OCI-LY1 (cell line): ENCODE data around the gene LAMTOR2.

ENCODE experiments used
- H2AFZ ChIP-seq: fragments of 200-600 bp; sonication (generic), shearing (Covaris generic); 2 replicates; pipeline ENCODE4 v1.6.0; 2014; ENCODE audit warnings: antibody characterized with exemption, mild to moderate bottlenecking, low read length
- H3F3A ChIP-seq: fragments of 200-600 bp; sonication (generic), shearing (Covaris generic); 2 replicates; pipeline ENCODE4 v1.6.0; 2014; ENCODE audit warnings: mild to moderate bottlenecking, antibody characterized with exemption, low read length, moderate library complexity; ENCODE audit not compliant: insufficient read depth
- H3K27ac ChIP-seq: fragments of 200-600 bp; sonication (generic); 2 replicates; pipeline ENCODE4 v1.5.1; 2014; ENCODE audit warnings: low read length, mixed run types, mild to moderate bottlenecking, low read depth; ENCODE audit not compliant: poor library complexity, severe bottlenecking
- H3K27me3 ChIP-seq: fragments of 200-600 bp; sonication (generic); 2 replicates; pipeline ENCODE4 v1.6.0; 2014; ENCODE audit warnings: antibody characterized with exemption, mild to moderate bottlenecking, low read length, moderate library complexity; ENCODE audit not compliant: insufficient read depth
- H3K36me3 ChIP-seq: fragments of 200-600 bp; sonication (generic); 2 replicates; pipeline ENCODE4 v1.6.1; 2014; ENCODE audit warnings: mild to moderate bottlenecking, antibody characterized with exemption, low read length, moderate library complexity, mixed read lengths; ENCODE audit not compliant: insufficient read depth
- H3K4me1 ChIP-seq: fragments of 200-600 bp; sonication (generic); 2 replicates; pipeline ENCODE4 v1.5.1; 2014; ENCODE audit warnings: mild to moderate bottlenecking, low read length, moderate library complexity; ENCODE audit not compliant: insufficient read depth, severe bottlenecking
- H3K4me2 ChIP-seq: fragments of 200-600 bp; sonication (generic), shearing (Covaris generic); 2 replicates; pipeline ENCODE4 v1.6.1; 2014; ENCODE audit warnings: low read length
- H3K4me3 ChIP-seq: fragments of 200-600 bp; sonication (generic); 2 replicates; pipeline ENCODE4 v1.5.1; 2014; ENCODE audit warnings: low read length, low read depth, mild to moderate bottlenecking, mixed read lengths; ENCODE audit not compliant: poor library complexity, severe bottlenecking
- H3K79me2 ChIP-seq: fragments of 200-600 bp; shearing (Covaris generic); 2 replicates; pipeline ENCODE4 v1.6.1; 2016; ENCODE audit warnings: mixed run types, low read length, mixed read lengths; ENCODE audit not compliant: insufficient read depth
- H3K9ac ChIP-seq: fragments of 200-600 bp; sonication (generic), shearing (Covaris generic); 2 replicates; pipeline ENCODE4 v1.6.1; 2014; ENCODE audit warnings: mild to moderate bottlenecking, low read length, mixed read lengths
- H3K9me2 ChIP-seq: fragments of 200-600 bp; sonication (generic), shearing (Covaris generic); 2 replicates; pipeline ENCODE4 v1.6.1; 2014; ENCODE audit warnings: low read depth, mild to moderate bottlenecking, low read length, mixed read lengths
- H3K9me3 ChIP-seq: fragments of 200-600 bp; shearing (Covaris generic); 2 replicates; pipeline ENCODE4 v1.6.1; 2014; ENCODE audit warnings: low read length, mixed read lengths
- H4K20me1 ChIP-seq: fragments of 200-600 bp; sonication (generic), shearing (Covaris generic); 2 replicates; pipeline ENCODE4 v1.6.0; 2016; ENCODE audit warnings: mild to moderate bottlenecking, low read length; ENCODE audit not compliant: insufficient read depth
- EZH2 ChIP-seq: fragments of 200-600 bp; sonication (generic), shearing (Covaris generic); IDR thresholded peaks from 2 replicates; pipeline ENCODE4 v1.8.0; 2017; ENCODE audit warnings: borderline replicate concordance, mixed run types, mild to moderate bottlenecking, antibody characterized with exemption, low read length, moderate library complexity, mixed read lengths
- TF ChIP-seq, protein P1 (sequence below): fragments of 200-600 bp; sonication (generic), shearing (Covaris generic); IDR thresholded peaks from 2 replicates; pipeline ENCODE4 v1.5.1; 2017; ENCODE audit warnings: mild to moderate bottlenecking, antibody characterized with exemption, low read length, moderate library complexity, mixed read lengths

The LAMTOR2 gene

DNA sequence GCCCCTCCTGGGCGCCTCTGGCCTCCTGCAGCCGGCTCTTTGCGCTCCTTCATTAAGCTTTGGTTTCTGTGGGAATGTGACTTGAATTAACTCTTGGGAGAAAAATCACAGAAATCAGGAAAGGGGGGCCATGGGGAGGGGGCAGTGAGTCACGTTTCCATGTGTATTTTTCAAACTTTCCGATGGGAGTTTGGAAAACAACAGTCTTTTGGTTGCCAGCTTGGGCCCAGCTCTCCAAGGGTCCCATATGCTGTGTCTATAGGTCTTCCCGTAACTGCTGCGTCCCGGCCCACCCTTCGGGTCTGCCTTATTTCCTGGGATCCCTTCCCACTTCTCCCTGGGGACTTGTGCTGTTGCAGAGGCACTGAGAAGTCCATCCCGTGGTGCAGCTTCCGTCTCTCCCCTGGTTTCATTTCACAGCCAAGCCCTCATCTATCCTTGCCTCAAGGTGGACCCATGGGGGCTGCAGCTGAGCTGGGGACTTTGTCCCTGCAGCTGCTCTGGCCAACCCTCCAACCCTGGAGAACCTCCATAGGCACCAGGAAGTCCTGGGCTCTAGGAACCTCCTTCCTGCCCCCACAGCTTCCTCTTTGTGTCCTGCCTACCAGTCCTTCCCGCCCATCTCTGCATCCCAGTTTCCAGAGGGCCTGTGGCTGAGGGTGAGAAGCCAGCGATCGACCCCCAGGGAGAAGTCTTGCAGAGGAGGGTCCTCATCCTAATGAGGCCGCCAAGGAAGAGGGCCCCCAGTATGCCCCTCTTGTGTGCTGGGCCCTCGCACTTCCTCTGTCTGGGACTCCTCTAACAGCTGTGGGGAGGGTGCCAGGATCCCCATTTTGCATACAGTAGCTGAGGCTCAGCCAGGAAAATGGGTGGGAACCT lies 48.3 kb downstream of the LAMTOR2 start:
- Histone ChIP-seq H3K4me1 (peaks cover 15% of the 10 kb centered on the region), H3K9me3 (no peaks in the 10 kb centered on the region), H3K4me3 (no peak overlapping the region), H3K79me2 (no peaks in the 10 kb centered on the region), H3K9me2 (no peaks in the 10 kb centered on the region), H3K27me3 (peaks cover 9% of the 10 kb centered on the region), H3K36me3 (no peaks in the 10 kb centered on the region), H3F3A (peaks cover 2% of the 10 kb centered on the region; the same call in 1 of the 2 replicates), H4K20me1 (no peaks in the 10 kb centered on the region), H3K27ac (no peak overlapping the region), H2AFZ (no peak overlapping the region), H3K4me2 (no peak overlapping the region), H3K9ac (no peak overlapping the region)
- TF ChIP-seq, protein P1, sequence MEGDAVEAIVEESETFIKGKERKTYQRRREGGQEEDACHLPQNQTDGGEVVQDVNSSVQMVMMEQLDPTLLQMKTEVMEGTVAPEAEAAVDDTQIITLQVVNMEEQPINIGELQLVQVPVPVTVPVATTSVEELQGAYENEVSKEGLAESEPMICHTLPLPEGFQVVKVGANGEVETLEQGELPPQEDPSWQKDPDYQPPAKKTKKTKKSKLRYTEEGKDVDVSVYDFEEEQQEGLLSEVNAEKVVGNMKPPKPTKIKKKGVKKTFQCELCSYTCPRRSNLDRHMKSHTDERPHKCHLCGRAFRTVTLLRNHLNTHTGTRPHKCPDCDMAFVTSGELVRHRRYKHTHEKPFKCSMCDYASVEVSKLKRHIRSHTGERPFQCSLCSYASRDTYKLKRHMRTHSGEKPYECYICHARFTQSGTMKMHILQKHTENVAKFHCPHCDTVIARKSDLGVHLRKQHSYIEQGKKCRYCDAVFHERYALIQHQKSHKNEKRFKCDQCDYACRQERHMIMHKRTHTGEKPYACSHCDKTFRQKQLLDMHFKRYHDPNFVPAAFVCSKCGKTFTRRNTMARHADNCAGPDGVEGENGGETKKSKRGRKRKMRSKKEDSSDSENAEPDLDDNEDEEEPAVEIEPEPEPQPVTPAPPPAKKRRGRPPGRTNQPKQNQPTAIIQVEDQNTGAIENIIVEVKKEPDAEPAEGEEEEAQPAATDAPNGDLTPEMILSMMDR: no peak
- TF ChIP-seq EZH2: no peak

- H3K27ac ChIP-seq: no peak overlapping the region
- no peak for TF ChIP-seq EZH2
- TF ChIP-seq, protein P1: no peak
Measured at GRCh38 chr1:156103521-156103947, 49.0 kb downstream of the LAMTOR2 start.

GRCh38 chr1:156104065-156104810 lies 49.7 kb downstream of the LAMTOR2 start:
- peaks cover 2% of the 10 kb centered on the region; the same call in 1 of the 2 replicates for H3F3A ChIP-seq
- no peaks in the 10 kb centered on the region for H3K79me2 ChIP-seq
- no peak overlapping the region for H3K9ac ChIP-seq
- H2AFZ ChIP-seq: no peak overlapping the region
- peaks cover 15% of the 10 kb centered on the region for H3K4me1 ChIP-seq
- peaks cover 9% of the 10 kb centered on the region for H3K27me3 ChIP-seq
- H3K9me3 ChIP-seq: no peaks in the 10 kb centered on the region
- no peak overlapping the region for H3K4me2 ChIP-seq
- no peak for TF ChIP-seq EZH2
- TF ChIP-seq, protein P1: no peak
- H3K36me3 ChIP-seq: no peaks in the 10 kb centered on the region
- H4K20me1 ChIP-seq: no peaks in the 10 kb centered on the region
- no peak overlapping the region for H3K4me3 ChIP-seq
- no peak overlapping the region for H3K27ac ChIP-seq
- H3K9me2 ChIP-seq: no peaks in the 10 kb centered on the region

More at GRCh38 chr1:156103521-156103947, 49.0 kb downstream of the LAMTOR2 start:
- no peak overlapping the region for H2AFZ ChIP-seq
- H3K4me1 ChIP-seq: peaks cover 15% of the 10 kb centered on the region
- no peaks in the 10 kb centered on the region for H3K79me2 ChIP-seq
- H3K9ac ChIP-seq: no peak overlapping the region
- peaks cover 2% of the 10 kb centered on the region; the same call in 1 of the 2 replicates for H3F3A ChIP-seq
- peaks cover 9% of the 10 kb centered on the region for H3K27me3 ChIP-seq
- no peaks in the 10 kb centered on the region for H4K20me1 ChIP-seq
- no peak overlapping the region for H3K4me3 ChIP-seq
- H3K4me2 ChIP-seq: no peak overlapping the region
- no peaks in the 10 kb centered on the region for H3K9me2 ChIP-seq
- no peaks in the 10 kb centered on the region for H3K9me3 ChIP-seq
- H3K36me3 ChIP-seq: no peaks in the 10 kb centered on the region
